ENCODE results near the gene IFNB1. TPM values are rescaled to one million over a fixed set of nuclear protein-coding genes. Genes with fewer than 3 reads are reported as not detected.

IFNB1 gene
- total and polyA plus RNA-seq, 7 donors = 0.20 TPM; not detected in 6

DNA sequence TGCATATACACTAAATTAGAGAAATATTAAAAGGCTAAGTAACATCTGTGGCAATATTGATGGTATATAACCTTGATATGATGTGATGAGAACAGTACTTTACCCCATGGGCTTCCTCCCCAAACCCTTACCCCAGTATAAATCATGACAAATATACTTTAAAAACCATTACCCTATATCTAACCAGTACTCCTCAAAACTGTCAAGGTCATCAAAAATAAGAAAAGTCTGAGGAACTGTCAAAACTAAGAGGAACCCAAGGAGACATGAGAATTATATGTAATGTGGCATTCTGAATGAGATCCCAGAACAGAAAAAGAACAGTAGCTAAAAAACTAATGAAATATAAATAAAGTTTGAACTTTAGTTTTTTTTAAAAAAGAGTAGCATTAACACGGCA, 7.3 kb upstream of the IFNB1 start:
- 91 to 92% methylated on average over 1 of the region's 1 CpG for WGBS, 2 donors
- no peak for DNase-seq
- no peaks in the 10 kb centered on the region for H3K27me3 ChIP-seq
- H3K27ac ChIP-seq = no peak overlapping the region
- peaks cover 0 to 2% (median 0%) of the 10 kb centered on the region in 4 donors for H3K9me3 ChIP-seq
- TF ChIP-seq POLR2AphosphoS5 (IDR thresholded peaks at IDR 0.05) = no peak
- TF ChIP-seq, protein P1, sequence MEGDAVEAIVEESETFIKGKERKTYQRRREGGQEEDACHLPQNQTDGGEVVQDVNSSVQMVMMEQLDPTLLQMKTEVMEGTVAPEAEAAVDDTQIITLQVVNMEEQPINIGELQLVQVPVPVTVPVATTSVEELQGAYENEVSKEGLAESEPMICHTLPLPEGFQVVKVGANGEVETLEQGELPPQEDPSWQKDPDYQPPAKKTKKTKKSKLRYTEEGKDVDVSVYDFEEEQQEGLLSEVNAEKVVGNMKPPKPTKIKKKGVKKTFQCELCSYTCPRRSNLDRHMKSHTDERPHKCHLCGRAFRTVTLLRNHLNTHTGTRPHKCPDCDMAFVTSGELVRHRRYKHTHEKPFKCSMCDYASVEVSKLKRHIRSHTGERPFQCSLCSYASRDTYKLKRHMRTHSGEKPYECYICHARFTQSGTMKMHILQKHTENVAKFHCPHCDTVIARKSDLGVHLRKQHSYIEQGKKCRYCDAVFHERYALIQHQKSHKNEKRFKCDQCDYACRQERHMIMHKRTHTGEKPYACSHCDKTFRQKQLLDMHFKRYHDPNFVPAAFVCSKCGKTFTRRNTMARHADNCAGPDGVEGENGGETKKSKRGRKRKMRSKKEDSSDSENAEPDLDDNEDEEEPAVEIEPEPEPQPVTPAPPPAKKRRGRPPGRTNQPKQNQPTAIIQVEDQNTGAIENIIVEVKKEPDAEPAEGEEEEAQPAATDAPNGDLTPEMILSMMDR (IDR thresholded peaks at IDR 0.05) = no peak
- no peak for TF ChIP-seq POLR2A (IDR thresholded peaks at IDR 0.05)
- TF ChIP-seq EP300 (IDR thresholded peaks at IDR 0.05) = no peak
- H3K4me1 ChIP-seq = no peaks in the 10 kb centered on the region
- H3K4me3 ChIP-seq = no peak overlapping the region
- intact Hi-C loops (cut with DNase I) = no loop called here
- H3K36me3 ChIP-seq = no peaks in the 10 kb centered on the region

DNA sequence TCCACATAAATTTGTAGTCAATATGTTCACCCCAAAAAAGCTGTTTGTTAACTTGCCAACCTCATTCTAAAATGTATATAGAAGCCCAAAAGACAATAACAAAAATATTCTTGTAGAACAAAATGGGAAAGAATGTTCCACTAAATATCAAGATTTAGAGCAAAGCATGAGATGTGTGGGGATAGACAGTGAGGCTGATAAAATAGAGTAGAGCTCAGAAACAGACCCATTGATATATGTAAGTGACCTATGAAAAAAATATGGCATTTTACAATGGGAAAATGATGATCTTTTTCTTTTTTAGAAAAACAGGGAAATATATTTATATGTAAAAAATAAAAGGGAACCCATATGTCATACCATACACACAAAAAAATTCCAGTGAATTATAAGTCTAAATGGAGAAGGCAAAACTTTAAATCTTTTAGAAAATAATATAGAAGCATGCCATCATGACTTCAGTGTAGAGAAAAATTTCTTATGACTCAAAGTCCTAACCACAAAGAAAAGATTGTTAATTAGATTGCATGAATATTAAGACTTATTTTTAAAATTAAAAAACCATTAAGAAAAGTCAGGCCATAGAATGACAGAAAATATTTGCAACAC, 6.6 kb upstream of the IFNB1 start:
- H3K4me3 ChIP-seq = no peak overlapping the region
- DNase-seq = no peak
- intact Hi-C loops (cut with DNase I) = no loop called here
- no peaks in the 10 kb centered on the region for H3K27me3 ChIP-seq
- peaks cover 0 to 2% (median 0%) of the 10 kb centered on the region in 4 donors for H3K9me3 ChIP-seq
- TF ChIP-seq POLR2AphosphoS5 (IDR thresholded peaks at IDR 0.05) = no peak
- TF ChIP-seq, protein P1 (IDR thresholded peaks at IDR 0.05) = no peak
- no peak for TF ChIP-seq POLR2A (IDR thresholded peaks at IDR 0.05)
- TF ChIP-seq EP300 (IDR thresholded peaks at IDR 0.05) = no peak
- no peaks in the 10 kb centered on the region for H3K36me3 ChIP-seq
- no peaks in the 10 kb centered on the region for H3K4me1 ChIP-seq
- no peak overlapping the region for H3K27ac ChIP-seq

DNA sequence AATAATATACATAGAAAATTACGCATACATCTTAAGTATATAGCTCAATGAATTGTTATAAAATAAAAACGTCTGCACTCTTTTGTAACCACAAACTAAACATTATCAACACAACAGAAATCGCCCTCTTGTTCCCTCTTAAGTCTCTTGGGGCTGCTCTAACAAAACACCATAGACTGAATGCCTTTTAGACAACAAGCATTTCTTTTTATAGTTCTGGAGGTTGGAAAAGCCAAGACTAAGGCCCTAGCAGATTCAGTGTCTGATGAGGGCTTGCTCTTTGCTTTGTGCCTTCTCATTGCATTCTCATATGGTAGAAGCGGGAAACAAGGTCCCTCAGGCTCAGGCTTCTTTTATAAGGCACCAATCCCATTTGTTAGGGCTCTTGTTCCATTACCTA, 4.9 kb upstream of the IFNB1 start:
- peaks cover 0 to 2% (median 0%) of the 10 kb centered on the region in 4 donors for H3K9me3 ChIP-seq
- no peak overlapping the region for H3K27ac ChIP-seq
- H3K4me3 ChIP-seq = no peak overlapping the region
- TF ChIP-seq POLR2AphosphoS5 (IDR thresholded peaks at IDR 0.05) = no peak
- no peak for TF ChIP-seq EP300 (IDR thresholded peaks at IDR 0.05)
- TF ChIP-seq, protein P1 (IDR thresholded peaks at IDR 0.05) = no peak
- TF ChIP-seq POLR2A (IDR thresholded peaks at IDR 0.05) = no peak
- no peaks in the 10 kb centered on the region for H3K4me1 ChIP-seq
- H3K36me3 ChIP-seq = no peaks in the 10 kb centered on the region
- intact Hi-C loops (cut with DNase I) = no loop called here
- DNase-seq = no peak
- no peaks in the 10 kb centered on the region for H3K27me3 ChIP-seq
- WGBS, 2 donors = 62 to 65% methylated on average over 4 of the region's 4 CpGs

DNA sequence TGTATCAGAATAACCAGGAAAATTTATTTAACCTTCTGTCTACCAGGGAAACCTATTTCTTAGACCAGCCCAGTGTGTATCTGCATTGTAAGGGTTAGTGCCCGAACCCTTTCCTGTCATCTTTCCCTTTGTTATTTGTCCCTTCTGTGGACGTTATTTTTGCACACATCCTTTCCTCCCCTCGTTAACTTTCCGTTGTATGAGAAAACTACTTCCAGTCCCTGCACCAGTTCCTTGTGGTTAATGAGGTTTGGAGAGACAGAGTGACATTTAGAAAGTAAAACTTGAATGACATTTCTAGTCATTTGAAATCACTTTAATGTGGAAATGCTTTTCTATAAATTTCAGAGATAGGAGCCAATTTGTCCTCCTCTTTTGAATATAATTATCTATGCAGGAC, 4.3 kb upstream of the IFNB1 start:
- Histone ChIP-seq H3K36me3 (no peaks in the 10 kb centered on the region), H3K27me3 (no peaks in the 10 kb centered on the region), H3K27ac (no peak overlapping the region), H3K4me3 (no peak overlapping the region), H3K9me3 (peaks cover 0 to 2% (median 0%) of the 10 kb centered on the region in 4 donors), H3K4me1 (no peaks in the 10 kb centered on the region)
- intact Hi-C loops (cut with DNase I) = no loop called here
- TF ChIP-seq POLR2A (IDR thresholded peaks at IDR 0.05) (no peak), POLR2AphosphoS5 (IDR thresholded peaks at IDR 0.05) (no peak), EP300 (IDR thresholded peaks at IDR 0.05) (no peak)
- TF ChIP-seq, protein P1 (IDR thresholded peaks at IDR 0.05) = no peak
- no peak for DNase-seq
- 29 to 48% methylated on average over 4 of the region's 4 CpGs for WGBS, 2 donors

DNA sequence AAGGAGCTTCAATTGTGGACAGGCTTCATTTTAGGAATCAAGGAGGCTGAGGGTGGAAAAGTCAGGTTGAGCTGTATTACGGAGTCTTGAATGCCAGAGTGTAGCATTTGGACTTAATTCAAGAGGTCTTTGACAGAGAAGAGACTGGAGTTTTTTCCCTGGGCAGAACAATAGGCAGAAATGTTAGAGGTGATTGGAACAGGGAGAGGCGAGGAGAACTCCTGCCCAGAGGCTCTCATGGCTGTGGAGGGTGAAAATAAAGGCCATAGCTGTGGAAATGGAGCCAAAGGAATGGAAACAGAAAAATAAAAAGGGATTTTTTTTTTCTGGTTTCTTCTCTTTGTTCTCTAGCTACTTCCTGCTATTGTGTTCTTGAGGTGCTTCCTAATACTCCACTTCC, 3.7 kb upstream of the IFNB1 start:
- H3K27me3 ChIP-seq = no peaks in the 10 kb centered on the region
- H3K9me3 ChIP-seq = no peaks in the 10 kb centered on the region
- no peaks in the 10 kb centered on the region for H3K36me3 ChIP-seq
- TF ChIP-seq POLR2A (IDR thresholded peaks at IDR 0.05) = no peak
- no peaks in the 10 kb centered on the region for H3K4me1 ChIP-seq
- H3K27ac ChIP-seq = no peak overlapping the region
- WGBS, 2 donors = 84 to 92% methylated on average over 2 of the region's 2 CpGs
- no peak overlapping the region for H3K4me3 ChIP-seq
- intact Hi-C loops (cut with DNase I) = no loop called here
- no peak for DNase-seq

All from sigmoid colon (tissue), 7 donors.